IMR-90 (cell line): ENCODE results near the gene STAM. TPM values are rescaled to one million over a fixed set of nuclear protein-coding genes. Genes with fewer than 3 reads are reported as not detected.
A peak's percentile ranks its signal among the peaks of the same experiment; 100 is the strongest.

Experiments used
- ATAC-seq: fragments of 200-7000 bp; cut with Tn5 transposase; 2 replicates; pipeline ENCODE4 v1.9.1; 2020; ENCODE audit warnings: low read depth, mild to moderate bottlenecking, moderate library complexity
- BruUV-seq: library from RNA; stranded (reverse); fragments of 400-500 nt; replicated peaks from 2 replicates; lab custom pipeline; 2021; lab: Mats Ljungman, UMichigan
- CTCF ChIA-PET: fragments of 300-600 bp; formaldehyde crosslinking; extraction: SDS; loops from one replicate; lab custom pipeline; 2021; ENCODE audit warnings: antibody characterized with exemption; lab: Yijun Ruan, JAX
- POLR2A ChIA-PET: fragments of 300-600 bp; sonication (Branson Sonifier 250); formaldehyde crosslinking; loops from one replicate; lab custom pipeline; 2022; ENCODE audit warnings: antibody characterized with exemption; ENCODE audit not compliant: unreplicated experiment; lab: Charles Lee
- DNase-seq: peaks from one replicate; pipeline ENCODE4 v3.0.0; 2013
- H2AFZ ChIP-seq: replicated peaks from 2 replicates; pipeline ENCODE3; 2013; ENCODE audit warnings: low read length, mild to moderate bottlenecking; ENCODE audit not compliant: poor library complexity
- H2AK5ac ChIP-seq: 2 replicates; pipeline ENCODE4 v1.6.1; 2013; ENCODE audit warnings: low read depth, low read length, inconsistent platforms
- H2AK9ac ChIP-seq: replicated peaks from 2 replicates; pipeline ENCODE3; 2013; ENCODE audit warnings: mild to moderate bottlenecking, low read depth, low read length, moderate library complexity; ENCODE audit not compliant: poor library complexity
- H2BK120ac ChIP-seq: 2 replicates; pipeline ENCODE4 v1.6.1; 2013; ENCODE audit warnings: low read depth, low read length, inconsistent platforms
- H2BK15ac ChIP-seq: 3 replicates; pipeline ENCODE4 v1.6.1; 2013; ENCODE audit warnings: low read depth, low read length, inconsistent platforms
- H2BK20ac ChIP-seq: 2 replicates; pipeline ENCODE4 v1.6.1; 2013; ENCODE audit warnings: low read depth, mild to moderate bottlenecking, inconsistent platforms, low read length, moderate library complexity
- H2BK5ac ChIP-seq: 2 replicates; pipeline ENCODE4 v1.6.1; 2013; ENCODE audit warnings: mild to moderate bottlenecking, low read depth, low read length, inconsistent platforms; ENCODE audit not compliant: poor library complexity, severe bottlenecking
- H3K14ac ChIP-seq: replicated peaks from 2 replicates; pipeline ENCODE4 v1.6.1; 2013; ENCODE audit warnings: low read depth, low read length, inconsistent platforms
- H3K18ac ChIP-seq: 2 replicates; pipeline ENCODE4 v1.6.1; 2013; ENCODE audit warnings: low read depth, low read length, control low read depth
- H3K23ac ChIP-seq: 2 replicates; pipeline ENCODE4 v1.6.1; 2013; ENCODE audit warnings: low read depth, low read length, inconsistent platforms
- H3K27ac ChIP-seq: 2 replicates; pipeline ENCODE4 v1.5.1; 2013; ENCODE audit warnings: mild to moderate bottlenecking, control low read depth, low read length; ENCODE audit not compliant: insufficient read depth
- H3K27me3 ChIP-seq: 2 replicates; pipeline ENCODE4 v1.6.1; 2013; ENCODE audit warnings: low read length; ENCODE audit not compliant: control insufficient read depth, insufficient read depth
- H3K36me3 ChIP-seq: 2 replicates; pipeline ENCODE4 v1.6.1; 2013; ENCODE audit warnings: low read length, mixed read lengths; ENCODE audit not compliant: control insufficient read depth, insufficient read depth
- H3K4ac ChIP-seq: 2 replicates; pipeline ENCODE4 v1.6.1; 2013; ENCODE audit warnings: low read depth, low read length, inconsistent platforms
- H3K4me1 ChIP-seq: 2 replicates; pipeline ENCODE4 v1.6.1; 2013; ENCODE audit warnings: low read length, mixed read lengths; ENCODE audit not compliant: control insufficient read depth, insufficient read depth
- H3K4me2 ChIP-seq: 2 replicates; pipeline ENCODE4 v1.6.1; 2013; ENCODE audit warnings: low read depth, mild to moderate bottlenecking, control low read depth, low read length, moderate library complexity
- H3K4me3 ChIP-seq: 2 replicates; pipeline ENCODE4 v1.5.1; 2013; ENCODE audit warnings: low read depth, mild to moderate bottlenecking, control low read depth, low read length, moderate library complexity; ENCODE audit not compliant: insufficient read depth
- H3K56ac ChIP-seq: 2 replicates; pipeline ENCODE4 v1.6.1; 2013; ENCODE audit warnings: low read length, inconsistent platforms; ENCODE audit not compliant: insufficient read depth; ENCODE audit errors: extremely low read depth
- H3K79me1 ChIP-seq, 2 experiments: 2 replicates each; pipeline ENCODE4 v1.6.1; 2013; ENCODE audit warnings: low read length in 2 of 2, inconsistent platforms in 1 of 2, low read depth in 1 of 2
- H3K9ac ChIP-seq: 2 replicates; pipeline ENCODE4 v1.6.1; 2013; ENCODE audit warnings: low read depth, low read length, control low read depth
- H3K9me1 ChIP-seq: 2 replicates; pipeline ENCODE4 v1.6.1; 2013; ENCODE audit warnings: low read length, inconsistent platforms; ENCODE audit not compliant: insufficient read depth
- H3K9me3 ChIP-seq: 2 replicates; pipeline ENCODE4 v1.6.1; 2013; ENCODE audit warnings: low read length; ENCODE audit not compliant: control insufficient read depth, insufficient read depth
- H4K20me1 ChIP-seq: 2 replicates; pipeline ENCODE4 v1.6.1; 2013; ENCODE audit warnings: low read length, inconsistent platforms; ENCODE audit not compliant: insufficient read depth
- H4K5ac ChIP-seq: 2 replicates; pipeline ENCODE4 v1.6.1; 2013; ENCODE audit warnings: mild to moderate bottlenecking, low read depth, low read length, control low read depth
- H4K8ac ChIP-seq, 2 experiments: 2 replicates each; pipeline ENCODE4 v1.6.1; 2013; ENCODE audit warnings: low read depth in 2 of 2, low read length in 2 of 2, control low read depth in 1 of 2, inconsistent platforms in 1 of 2
- H4K91ac ChIP-seq: 2 replicates; pipeline ENCODE4 v1.6.1; 2013; ENCODE audit warnings: low read depth, low read length, inconsistent platforms; ENCODE audit not compliant: insufficient read depth
- BHLHE40 ChIP-seq: fragments of 150-350 bp; IDR thresholded peaks from 2 replicates; pipeline ENCODE4 v1.6.1; 2016; ENCODE audit warnings: mild to moderate bottlenecking, low read depth, low read length
- CHD1 ChIP-seq: IDR thresholded peaks from 2 replicates; pipeline ENCODE4 v1.6.1; 2012; ENCODE audit warnings: low read depth, low read length, improper control_type of control experiment
- CTCF ChIP-seq: conservative IDR thresholded peaks from 2 replicates; pipeline ENCODE4 v1.5.1; 2012; ENCODE audit warnings: mild to moderate bottlenecking, low read depth, low read length, improper control_type of control experiment
- FOS ChIP-seq: fragments of 150-350 bp; IDR thresholded peaks from 2 replicates; pipeline ENCODE4 v1.6.1; 2016; ENCODE audit warnings: low read depth, low read length
- MAFK ChIP-seq: IDR thresholded peaks from 2 replicates; pipeline ENCODE4 v1.6.1; 2012; ENCODE audit warnings: low read depth, low read length, improper control_type of control experiment
- MAZ ChIP-seq: IDR thresholded peaks from 2 replicates; pipeline ENCODE4 v1.6.1; 2012; ENCODE audit warnings: low read depth, mild to moderate bottlenecking, low read length, improper control_type of control experiment, moderate library complexity, borderline replicate concordance
- MXI1 ChIP-seq: IDR thresholded peaks from 2 replicates; pipeline ENCODE4 v1.6.1; 2012; ENCODE audit warnings: low read depth, mild to moderate bottlenecking, low read length, moderate library complexity, borderline replicate concordance
- NFE2L2 ChIP-seq: fragments of 150-350 bp; IDR thresholded peaks from 2 replicates; pipeline ENCODE4 v1.6.1; 2016; ENCODE audit warnings: low read depth, mild to moderate bottlenecking, low read length
- RCOR1 ChIP-seq: IDR thresholded peaks from 2 replicates; pipeline ENCODE4 v1.6.1; 2012; ENCODE audit warnings: mild to moderate bottlenecking, low read length, improper control_type of control experiment; ENCODE audit not compliant: insufficient replicate concordance
- RFX5 ChIP-seq: IDR thresholded peaks from 2 replicates; pipeline ENCODE4 v1.8.0; 2012; ENCODE audit warnings: low read depth, mild to moderate bottlenecking, low read length, moderate library complexity
- SMC3 ChIP-seq: fragments of 150-350 bp; IDR thresholded peaks from 2 replicates; pipeline ENCODE4 v1.6.1; 2016; ENCODE audit warnings: low read depth, mild to moderate bottlenecking, antibody characterized with exemption, low read length, moderate library complexity
- USF2 ChIP-seq: fragments of 150-350 bp; IDR thresholded peaks from 2 replicates; pipeline ENCODE4 v1.6.1; 2017; ENCODE audit warnings: mild to moderate bottlenecking, antibody characterized with exemption, low read length, low read depth
- WGBS, 2 experiments: methylation state at CpG; one replicate each; pipeline versions ENCODE4 v1.1.5 to v1.1.7; 2013; ENCODE audit warnings: missing lambda C conversion rate in 2 of 2; ENCODE audit not compliant: insufficient read length in 1 of 2; ENCODE audit errors: extremely low coverage in 2 of 2; 5-methylcytosine and 5-hydroxymethylcytosine counted together
- dilution Hi-C: fragments of 300-500 bp; cut with HindIII; formaldehyde crosslinking; loops from one replicate; pipeline ENCODE4 v1.14.3; 2018; ENCODE audit warnings: low sequenced_read_pairs; ENCODE audit not compliant: unreplicated experiment
- in situ Hi-C: fragments of 300-500 bp; cut with MboI; formaldehyde crosslinking; loops from 3 replicates; pipeline ENCODE4 v1.14.3; 2019; ENCODE audit warnings: low sequenced_read_pairs, inconsistent platforms, mixed read lengths
- intact Hi-C: fragments of 100-400 bp; cut with micrococcal nuclease; formaldehyde crosslinking; loops from 2 replicates; pipeline ENCODE4 v1.10.0; 2022
- polyA plus RNA-seq, 3 experiments: library from polyadenylated mRNA; depleted of rRNA; stranded (reverse); fragments of >200 nt; gene quantifications; 2 replicates each; pipeline ENCODE4 v1.2.3, GENCODE V29; 2012; ENCODE audit warnings: low replicate concordance in 1 of 3
- total RNA-seq: library from RNA; depleted of rRNA; stranded (reverse); fragments of >200 nt; gene quantifications from 2 replicates; pipeline ENCODE4 v1.2.3, GENCODE V29; 2012

The STAM gene
- total and polyA plus RNA-seq, 2 of the 4 experiments (the other 2 are of a cell fraction): 22.9 to 23.3 TPM

- no CpG with 5 or more reads among the region's 3 CpGs for WGBS, 2 experiments
- Histone ChIP-seq H2AK5ac (peak overlapping the region; percentile 21; the same call in 1 of the 2 replicates), H2AFZ (no peak overlapping the region), H3K4ac (no peak overlapping the region), H3K9me3 (no peaks in the 10 kb centered on the region), H2BK5ac (no peak overlapping the region), H3K23ac (no peak overlapping the region), H3K14ac (no peak overlapping the region), H3K18ac (no peak overlapping the region), H4K91ac (no peak overlapping the region), H4K8ac (no peak overlapping the region), H3K4me1 (no peaks in the 10 kb centered on the region), H3K9me1 (no peaks in the 10 kb centered on the region), H3K4me2 (no peak overlapping the region), H3K36me3 (peaks cover 6% of the 10 kb centered on the region), H4K20me1 (peaks cover 5% of the 10 kb centered on the region; the same call in 1 of the 2 replicates), H2BK15ac (no peak overlapping the region), H3K27me3 (no peaks in the 10 kb centered on the region), H3K79me1 (peaks cover 0 to 13% of the 10 kb centered on the region in 2 experiments; a peak in 3 of 4 replicates), H3K27ac (no peak overlapping the region), H3K4me3 (no peak overlapping the region), H4K5ac (no peak overlapping the region), H3K56ac (no peak overlapping the region), H2BK120ac (no peak overlapping the region), H2BK20ac (no peak overlapping the region), H3K9ac (no peak overlapping the region), H2AK9ac (no peak overlapping the region)
- no peak for ATAC-seq
- TF ChIP-seq FOS: no peak
- TF ChIP-seq MXI1: no peak
- TF ChIP-seq NFE2L2: no peak
- TF ChIP-seq MAZ: no peak
- no peak for TF ChIP-seq CTCF
- no peak for TF ChIP-seq BHLHE40
- no peak for TF ChIP-seq SMC3
- no peak for TF ChIP-seq RFX5
- TF ChIP-seq CHD1: no peak
- no peak for TF ChIP-seq RCOR1
- TF ChIP-seq USF2: no peak
- no peak for TF ChIP-seq MAFK
- ChIA-PET CTCF (no interaction called here), POLR2A (no interaction called here)
- intact Hi-C loops: loop anchor here (1.0 to 5.0 kb wide), 4 partner anchors 137 to 609 kb away; no protein-coding TSS in a partner anchor
- DNase-seq: no peak
- dilution Hi-C loops: no loop called here
- no TSS peak for BruUV-seq
- in situ Hi-C loops: loop anchor here (5.0 to 25.0 kb wide), 4 partner anchors 136 to 769 kb away; no protein-coding TSS in a partner anchor
These were observed 37.4 kb upstream of the STAM start for GRCh38 chr10:17606547-17607040.
